PC-3 (cell line): ENCODE results near the gene DNASE1L2. TPM values are rescaled to one million over a fixed set of nuclear protein-coding genes. Genes with fewer than 3 reads are reported as not detected.

Source experiments
- ATAC-seq: fragments of 200-7000 bp; cut with Tn5 transposase; 2 replicates; pipeline ENCODE4 v1.9.1; 2020; ENCODE audit warnings: mild to moderate bottlenecking, moderate library complexity
- BruUV-seq: library from RNA; stranded (reverse); fragments of 400-500 nt; replicated peaks from 2 replicates; lab custom pipeline; 2021; lab: Mats Ljungman, UMichigan
- CTCF ChIA-PET: fragments of 300-600 bp; sonication (Branson Sonifier 250); formaldehyde crosslinking; loops from one replicate; lab custom pipeline; 2022; ENCODE audit warnings: antibody characterized with exemption; lab: Charles Lee
- POLR2A ChIA-PET: fragments of 300-600 bp; sonication (Branson Sonifier 250); formaldehyde crosslinking; loops from one replicate; lab custom pipeline; 2022; ENCODE audit warnings: antibody characterized with exemption; ENCODE audit not compliant: unreplicated experiment; lab: Charles Lee
- DNase-seq: peaks from one replicate; pipeline ENCODE4 v3.0.0-alpha.2; 2015
- H2AFZ ChIP-seq: fragments of 300-600 bp; sonication (generic); 2 replicates; pipeline ENCODE4 v1.6.0; 2016; ENCODE audit warnings: antibody characterized with exemption, low read length
- H3F3A ChIP-seq: fragments of 300-600 bp; sonication (generic); one replicate; pipeline ENCODE4 v1.6.0; 2017; ENCODE audit warnings: antibody characterized with exemption, low read length, control low read depth, mild to moderate bottlenecking; ENCODE audit not compliant: unreplicated experiment
- H3K27ac ChIP-seq: fragments of 300-600 bp; sonication (generic); 2 replicates; pipeline ENCODE4 v1.5.1; 2016; ENCODE audit warnings: mild to moderate bottlenecking, low read length
- H3K27me3 ChIP-seq: fragments of 300-600 bp; sonication (generic); 2 replicates; pipeline ENCODE4 v1.6.1; 2016; ENCODE audit warnings: low read length, mixed read lengths
- H3K36me3 ChIP-seq: fragments of 300-600 bp; sonication (generic); 2 replicates; pipeline ENCODE4 v1.6.1; 2016; ENCODE audit warnings: low read depth, mixed run types, low read length, mixed read lengths
- H3K4me1 ChIP-seq: fragments of 300-600 bp; sonication (generic); 2 replicates; pipeline ENCODE4 v1.5.1; 2016; ENCODE audit warnings: low read length; ENCODE audit not compliant: insufficient read depth
- H3K4me2 ChIP-seq: fragments of 300-600 bp; sonication (generic); 2 replicates; pipeline ENCODE4 v1.6.0; 2016; ENCODE audit warnings: low read length
- H3K4me3 ChIP-seq: fragments of 300-600 bp; sonication (generic); 2 replicates; pipeline ENCODE4 v1.5.1; 2016; ENCODE audit warnings: mild to moderate bottlenecking, low read length, mixed read lengths
- H3K79me2 ChIP-seq: fragments of 300-600 bp; sonication (generic); 2 replicates; pipeline ENCODE4 v1.6.1; 2017; ENCODE audit warnings: low read length, mixed read lengths
- H3K9ac ChIP-seq: fragments of 300-600 bp; sonication (generic); 2 replicates; pipeline ENCODE4 v1.6.0; 2016; ENCODE audit warnings: mild to moderate bottlenecking, low read length
- H3K9me2 ChIP-seq: fragments of 300-600 bp; sonication (generic); replicated peaks from 2 replicates; pipeline ENCODE4 v1.6.1; 2016; ENCODE audit warnings: mixed run types, low read length, mixed read lengths
- H3K9me3 ChIP-seq: fragments of 300-600 bp; sonication (generic); 2 replicates; pipeline ENCODE4 v1.6.1; 2016; ENCODE audit warnings: low read length, mixed read lengths
- H4K20me1 ChIP-seq: fragments of 300-600 bp; sonication (generic); 2 replicates; pipeline ENCODE4 v1.6.1; 2016; ENCODE audit warnings: low read length, mixed read lengths
- EZH2 ChIP-seq: fragments of 300-600 bp; sonication (generic); IDR thresholded peaks from one replicate; pipeline ENCODE4 v1.6.1; 2017; ENCODE audit warnings: antibody characterized with exemption, mild to moderate bottlenecking, low read length; ENCODE audit not compliant: unreplicated experiment
- EZH2phosphoT487 ChIP-seq: fragments of 300-600 bp; sonication (generic); IDR thresholded peaks from 2 replicates; pipeline ENCODE4 v1.6.1; 2018; ENCODE audit warnings: mild to moderate bottlenecking, antibody characterized with exemption, low read length, borderline replicate concordance
- intact Hi-C: fragments of 100-400 bp; cut with micrococcal nuclease; formaldehyde crosslinking; loops from 2 replicates; pipeline ENCODE4 v1.9.0; 2023
- total RNA-seq: library from RNA; depleted of rRNA; stranded (reverse); fragments of >200 nt; gene quantifications from 2 replicates; pipeline ENCODE4 v1.2.3, GENCODE V29; 2014
- TF ChIP-seq, protein P1 (sequence below): fragments of 300-600 bp; sonication (generic); conservative IDR thresholded peaks from 2 replicates; pipeline ENCODE4 v1.5.1; 2017; ENCODE audit warnings: antibody characterized with exemption, low read depth, mild to moderate bottlenecking, low read length

DNASE1L2 gene
- total RNA-seq, 1 experiment from 2014 or later: 2.7 TPM

DNA sequence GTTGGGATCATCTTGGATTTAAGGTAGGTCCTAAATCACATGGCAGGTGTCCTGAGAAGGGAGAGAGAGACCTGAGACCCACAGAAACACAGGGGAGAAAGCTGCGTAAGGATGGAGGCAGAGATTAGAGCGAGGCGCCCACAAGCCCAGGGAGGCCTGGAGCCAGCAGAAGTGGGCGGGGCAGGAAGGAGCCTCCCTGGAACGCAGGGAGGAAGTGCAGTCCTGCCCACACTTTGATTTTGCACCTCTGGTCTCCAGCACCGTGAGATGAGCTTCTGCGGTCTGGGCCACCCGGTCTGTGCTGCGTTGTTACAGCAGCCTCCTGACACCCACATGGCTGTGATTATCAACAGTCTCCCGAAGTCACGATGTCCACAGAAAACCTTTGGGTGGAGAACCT lies 6.4 kb downstream of the DNASE1L2 start:
- Histone ChIP-seq H3K9ac (no peak overlapping the region), H3K9me2 (no peaks in the 10 kb centered on the region), H3K27ac (no peak overlapping the region), H3K4me1 (peaks cover 7% of the 10 kb centered on the region; the same call in 1 of the 2 replicates), H3K9me3 (no peaks in the 10 kb centered on the region), H3K79me2 (no peaks in the 10 kb centered on the region), H3K27me3 (no peaks in the 10 kb centered on the region), H4K20me1 (no peaks in the 10 kb centered on the region), H2AFZ (no peak overlapping the region), H3K36me3 (peaks cover 7% of the 10 kb centered on the region; the same call in 1 of the 2 replicates), H3K4me3 (no peak overlapping the region), H3F3A (no peaks in the 10 kb centered on the region), H3K4me2 (no peak overlapping the region)
- no peak for DNase-seq
- no peak for TF ChIP-seq EZH2
- TF ChIP-seq EZH2phosphoT487: no peak
- TF ChIP-seq, protein P1, sequence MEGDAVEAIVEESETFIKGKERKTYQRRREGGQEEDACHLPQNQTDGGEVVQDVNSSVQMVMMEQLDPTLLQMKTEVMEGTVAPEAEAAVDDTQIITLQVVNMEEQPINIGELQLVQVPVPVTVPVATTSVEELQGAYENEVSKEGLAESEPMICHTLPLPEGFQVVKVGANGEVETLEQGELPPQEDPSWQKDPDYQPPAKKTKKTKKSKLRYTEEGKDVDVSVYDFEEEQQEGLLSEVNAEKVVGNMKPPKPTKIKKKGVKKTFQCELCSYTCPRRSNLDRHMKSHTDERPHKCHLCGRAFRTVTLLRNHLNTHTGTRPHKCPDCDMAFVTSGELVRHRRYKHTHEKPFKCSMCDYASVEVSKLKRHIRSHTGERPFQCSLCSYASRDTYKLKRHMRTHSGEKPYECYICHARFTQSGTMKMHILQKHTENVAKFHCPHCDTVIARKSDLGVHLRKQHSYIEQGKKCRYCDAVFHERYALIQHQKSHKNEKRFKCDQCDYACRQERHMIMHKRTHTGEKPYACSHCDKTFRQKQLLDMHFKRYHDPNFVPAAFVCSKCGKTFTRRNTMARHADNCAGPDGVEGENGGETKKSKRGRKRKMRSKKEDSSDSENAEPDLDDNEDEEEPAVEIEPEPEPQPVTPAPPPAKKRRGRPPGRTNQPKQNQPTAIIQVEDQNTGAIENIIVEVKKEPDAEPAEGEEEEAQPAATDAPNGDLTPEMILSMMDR: no peak
- CTCF ChIA-PET: no interaction called here
- no TSS peak for BruUV-seq
- ATAC-seq: no peak
- POLR2A ChIA-PET: no interaction called here
- intact Hi-C loops: no loop called here

GRCh38 chr16:2243031-2243528 lies 6.8 kb downstream of the DNASE1L2 start:
- Histone ChIP-seq H3K27me3 (no peaks in the 10 kb centered on the region), H3K4me2 (no peak overlapping the region), H3K79me2 (no peaks in the 10 kb centered on the region), H3K9ac (no peak overlapping the region), H3F3A (no peaks in the 10 kb centered on the region), H3K4me1 (peaks cover 7% of the 10 kb centered on the region; the same call in 1 of the 2 replicates), H3K27ac (no peak overlapping the region), H2AFZ (no peak overlapping the region), H3K9me3 (no peaks in the 10 kb centered on the region), H3K9me2 (no peaks in the 10 kb centered on the region), H3K4me3 (no peak overlapping the region), H4K20me1 (no peaks in the 10 kb centered on the region), H3K36me3 (peaks cover 7% of the 10 kb centered on the region; the same call in 1 of the 2 replicates)
- no peak for DNase-seq
- TF ChIP-seq, protein P1: 0 out of 2 replicates have a peak, but pooled peaks have one; percentile 11
- no peak for TF ChIP-seq EZH2phosphoT487
- TF ChIP-seq EZH2: no peak
- intact Hi-C loops: no loop called here
- ChIA-PET CTCF (no interaction called here), POLR2A (no interaction called here)
- ATAC-seq: no peak
- BruUV-seq: no TSS peak

DNA sequence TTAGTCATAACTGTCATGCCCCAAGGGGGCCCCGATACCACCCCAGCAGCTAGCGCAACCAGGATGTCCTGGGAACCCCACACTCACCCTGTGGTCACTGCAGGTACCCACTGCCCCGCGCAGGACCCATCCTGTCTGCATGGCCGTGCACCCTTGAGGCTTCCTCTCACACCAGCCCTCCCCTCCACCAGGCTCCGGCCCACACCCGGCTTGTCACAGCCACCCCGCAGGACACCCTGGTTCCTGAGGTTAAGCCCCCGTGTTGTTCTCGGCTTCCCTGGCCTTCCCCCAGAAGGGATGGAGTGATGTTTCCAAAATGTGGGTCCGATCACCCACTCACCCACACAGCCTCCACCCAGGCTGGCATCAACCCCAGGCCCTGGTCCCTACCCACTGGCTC lies 7.5 kb downstream of the DNASE1L2 start:
- peaks cover 6% of the 10 kb centered on the region; the same call in 1 of the 2 replicates for H3K79me2 ChIP-seq
- no TSS peak for BruUV-seq
- no peak for ATAC-seq

More for the DNA sequence above, 7.5 kb downstream of the DNASE1L2 start:
- intact Hi-C loops: no loop called here
- Histone ChIP-seq H3K9me2 (no peaks in the 10 kb centered on the region), H3K4me1 (peaks cover 7% of the 10 kb centered on the region; the same call in 1 of the 2 replicates), H3K36me3 (peaks cover 7% of the 10 kb centered on the region; the same call in 1 of the 2 replicates), H3K9ac (no peak overlapping the region), H3K9me3 (no peaks in the 10 kb centered on the region), H2AFZ (no peak overlapping the region), H4K20me1 (no peaks in the 10 kb centered on the region), H3K27ac (no peak overlapping the region), H3K4me3 (no peak overlapping the region), H3F3A (no peaks in the 10 kb centered on the region), H3K27me3 (no peaks in the 10 kb centered on the region), H3K4me2 (no peak overlapping the region)
- ChIA-PET CTCF (no interaction called here), POLR2A (no interaction called here)
- TF ChIP-seq, protein P1: no peak
- TF ChIP-seq EZH2 (no peak), EZH2phosphoT487 (no peak)
- no peak for DNase-seq
